Activated CD4-positive, alpha-beta T cell treated with anti-CD3 and anti-CD28 coated beads, Interleukin-2, amount 50 U/mL, for 1 hour (primary cell): ENCODE data around the gene PLXDC1.
A peak's percentile ranks its signal among the peaks of the same experiment; 100 is the strongest.
"Not testable (repeated sequence)": the region's sequence is repeated elsewhere in the genome, so short reads cannot be mapped to it uniquely, and the experiment has no call there.

Source experiments
- DNase-seq: peaks from one replicate; pipeline ENCODE4 v3.0.0-alpha.2; 2020

Gene PLXDC1

GRCh38 chr17:39178536-39178935 is 27.1 kb upstream of the PLXDC1 start:
- no peak for DNase-seq

DNA sequence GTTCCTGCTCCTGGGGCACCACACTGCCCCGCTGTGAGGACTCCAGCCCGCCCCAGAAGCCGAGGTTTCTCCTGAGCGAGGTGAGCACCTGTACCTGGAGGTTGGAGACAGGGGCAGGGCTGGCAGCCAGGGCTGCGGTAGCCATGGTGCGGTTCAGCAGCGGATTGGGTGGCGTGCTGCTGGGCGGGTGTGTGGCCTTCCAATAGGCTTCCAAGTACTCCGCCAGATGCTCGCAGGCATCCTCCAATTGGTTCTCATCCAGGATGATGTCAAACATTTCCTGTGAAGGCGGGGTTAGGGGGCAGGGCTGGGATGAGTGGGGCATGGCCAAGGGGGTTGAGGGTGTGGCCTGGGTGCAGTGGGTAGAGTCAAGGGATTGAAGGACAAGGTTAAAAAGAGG is 25.8 kb upstream of the PLXDC1 start:
- DNase-seq, result no peak

- DNase-seq, result no peak
These were observed 24.3 kb upstream of the PLXDC1 start for GRCh38 chr17:39175695-39176093.

GRCh38 chr17:39174920-39175694 is 23.7 kb upstream of the PLXDC1 start:
- peak; percentile 80 for DNase-seq

GRCh38 chr17:39173526-39174274 is 22.3 kb upstream of the PLXDC1 start:
- no peak for DNase-seq

GRCh38 chr17:39173080-39173479 is 21.6 kb upstream of the PLXDC1 start:
- no peak for DNase-seq

GRCh38 chr17:39171933-39172332 is 20.5 kb upstream of the PLXDC1 start:
- no peak for DNase-seq

DNA sequence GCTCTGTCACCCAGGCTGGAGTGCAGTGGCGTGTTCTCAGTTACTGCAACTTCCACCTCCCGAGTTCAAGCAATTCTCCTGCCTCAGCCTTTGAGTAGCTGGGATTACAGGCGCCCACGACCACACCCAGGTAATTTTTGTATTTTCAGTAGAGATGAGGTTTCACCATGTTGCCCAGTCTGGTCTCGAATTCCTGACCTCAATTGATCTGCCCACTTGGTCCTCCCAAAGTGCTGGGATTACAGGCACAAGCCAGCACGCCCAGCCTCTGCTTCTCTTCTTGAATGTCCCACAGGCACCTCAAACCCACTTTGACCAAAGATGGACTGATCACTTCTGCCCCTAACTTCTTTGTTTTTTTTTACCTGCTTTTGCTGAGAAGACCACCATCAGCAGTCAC is 19.1 kb upstream of the PLXDC1 start:
- DNase-seq, result no peak

DNA sequence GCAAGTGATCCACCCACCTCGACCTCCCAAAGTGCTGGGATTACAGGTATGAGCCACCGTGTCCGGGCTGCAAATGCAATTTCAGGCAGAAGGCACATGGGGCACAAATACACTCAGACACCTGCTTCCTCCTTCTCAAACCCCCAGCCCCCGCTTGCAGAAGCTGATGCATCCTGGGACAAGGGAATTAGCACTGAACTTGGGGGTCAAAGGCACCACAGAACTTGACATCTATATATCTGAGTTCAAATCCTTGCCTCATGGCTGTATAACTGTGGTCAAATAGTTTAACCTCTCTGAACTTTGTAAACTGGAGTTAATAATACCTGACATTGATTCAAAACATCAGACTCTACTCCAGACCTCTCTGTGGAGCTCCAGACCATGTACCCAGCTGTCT is 18.7 kb upstream of the PLXDC1 start:
- no peak for DNase-seq

- DNase-seq, result no peak
These were observed 18.1 kb upstream of the PLXDC1 start for GRCh38 chr17:39169518-39169917.

DNA sequence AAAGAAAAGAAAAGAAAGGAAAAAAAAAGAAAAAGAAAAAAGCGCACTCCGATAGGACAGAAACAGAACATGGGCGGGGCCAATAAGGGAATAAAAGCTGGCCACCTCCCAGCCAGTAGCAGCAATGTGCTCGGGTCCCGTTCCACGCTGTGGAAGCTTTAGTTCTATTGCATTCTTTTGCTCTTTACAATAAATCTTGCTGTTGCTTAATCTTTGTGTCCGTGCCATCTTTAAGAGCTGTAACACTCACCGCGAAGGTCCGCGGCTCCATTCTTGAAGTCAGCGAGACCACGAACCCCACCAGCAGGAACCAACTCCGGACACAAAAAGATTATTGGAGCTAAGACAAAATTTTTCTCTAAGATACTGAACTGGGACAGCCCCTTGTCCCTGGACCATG is 17.7 kb upstream of the PLXDC1 start:
- no peak for DNase-seq

DNA sequence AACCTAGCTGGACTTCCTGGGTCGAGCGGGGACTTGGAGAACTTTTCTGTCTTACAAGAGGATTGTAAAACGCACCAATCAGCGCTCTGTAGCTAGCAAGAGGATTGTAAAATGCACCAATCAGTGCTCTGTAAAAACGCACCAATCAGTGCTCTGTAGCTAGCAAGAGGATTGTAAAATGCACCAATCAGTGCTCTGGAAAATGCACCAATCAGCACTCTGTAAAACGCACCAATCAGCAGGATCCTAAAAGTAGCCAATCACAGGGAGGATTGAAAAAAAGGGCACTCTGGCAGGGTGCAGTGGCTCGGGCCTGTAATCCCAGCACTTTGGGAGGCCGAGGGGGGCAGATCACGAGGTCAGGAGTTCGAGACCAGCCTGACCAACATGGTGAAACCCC is 17.1 kb upstream of the PLXDC1 start:
- DNase-seq, result not testable (repeated sequence)

DNA sequence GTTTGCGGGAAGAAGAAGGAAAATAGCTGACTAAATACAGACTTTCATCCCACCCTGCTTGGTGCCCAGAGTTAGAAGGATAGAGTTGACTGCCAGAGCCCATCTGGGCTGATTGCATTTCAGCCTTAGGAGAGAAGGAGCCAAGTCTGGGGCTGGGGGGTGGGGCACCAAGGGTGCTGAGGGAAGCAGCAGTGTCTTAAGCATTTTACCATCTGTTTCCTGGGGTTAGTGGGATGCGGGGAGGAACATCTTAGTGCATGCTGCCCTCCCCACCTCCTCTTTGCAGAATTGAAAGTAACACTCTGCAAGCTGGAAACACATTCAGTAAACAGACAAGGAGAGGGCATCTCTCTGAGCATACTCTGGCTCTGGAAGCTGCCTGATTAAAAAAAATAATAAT is 16.0 kb upstream of the PLXDC1 start:
- no peak for DNase-seq

GRCh38 chr17:39166437-39167335 is 15.2 kb upstream of the PLXDC1 start:
- no peak for DNase-seq

DNA sequence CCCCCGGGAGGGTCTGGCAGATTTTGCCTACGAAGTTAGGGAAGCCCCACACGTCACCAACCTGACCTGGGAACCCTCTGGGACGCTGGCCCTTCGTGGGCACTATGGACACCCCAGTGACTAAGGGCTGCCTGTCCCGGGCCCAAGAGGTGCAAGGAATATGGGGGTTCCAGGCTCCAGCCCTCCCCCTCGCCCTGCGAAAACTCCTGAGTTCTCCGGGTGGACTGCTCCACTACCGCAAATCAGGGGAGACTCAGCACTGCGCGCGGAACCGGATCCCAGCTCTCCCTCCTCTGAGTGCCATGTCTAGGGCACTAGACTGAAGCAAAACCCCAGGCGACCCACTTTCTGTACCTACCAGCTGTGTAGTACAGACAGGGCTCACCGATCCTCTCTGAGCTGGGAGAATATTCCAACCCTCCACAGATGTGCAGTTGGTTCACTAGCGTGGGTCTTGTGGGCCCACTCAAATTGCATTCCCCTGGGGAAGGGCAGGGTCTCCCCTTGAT is 14.5 kb upstream of the PLXDC1 start, which contains the start of gene ARL5C:
Gene ARL5C (minus strand): TSS at position 321 of the 509 bp plus-strand sequence. CDS start 401 bp downstream, outside the sequence.
- no peak for DNase-seq

DNA sequence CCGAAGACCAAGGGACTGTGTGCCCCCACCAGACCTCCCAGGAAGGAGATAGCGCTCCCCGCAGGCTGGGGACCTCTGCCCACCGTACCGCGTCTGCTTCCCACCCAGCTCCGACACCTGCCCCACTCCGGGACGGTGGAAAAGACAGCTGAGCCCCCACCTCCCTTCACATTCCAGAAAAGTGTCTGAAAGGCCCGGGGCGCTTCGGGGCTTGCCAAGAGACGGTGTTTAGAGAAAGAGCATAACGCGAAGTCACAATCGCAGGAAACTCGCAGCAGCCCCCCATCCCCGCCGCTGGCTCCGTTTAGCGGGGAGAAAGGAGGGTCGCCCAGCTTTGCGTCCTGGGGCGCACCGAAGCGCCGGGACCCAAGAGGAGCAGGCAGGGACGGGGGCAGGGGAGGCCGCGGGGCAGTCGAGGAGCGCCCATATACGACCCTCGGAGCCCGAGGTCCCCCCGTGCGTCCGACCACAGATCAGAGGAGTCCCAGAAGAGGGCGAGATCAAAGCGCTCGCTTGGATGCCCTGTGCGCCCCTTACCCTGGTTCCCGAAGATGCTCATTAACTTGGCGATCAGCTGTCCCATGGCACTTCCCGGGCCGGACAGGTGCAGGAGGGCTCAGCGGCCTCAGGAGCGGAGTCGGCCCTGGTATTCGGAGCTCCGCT is 13.9 kb upstream of the PLXDC1 start:
- DNase-seq, result no peak

DNA sequence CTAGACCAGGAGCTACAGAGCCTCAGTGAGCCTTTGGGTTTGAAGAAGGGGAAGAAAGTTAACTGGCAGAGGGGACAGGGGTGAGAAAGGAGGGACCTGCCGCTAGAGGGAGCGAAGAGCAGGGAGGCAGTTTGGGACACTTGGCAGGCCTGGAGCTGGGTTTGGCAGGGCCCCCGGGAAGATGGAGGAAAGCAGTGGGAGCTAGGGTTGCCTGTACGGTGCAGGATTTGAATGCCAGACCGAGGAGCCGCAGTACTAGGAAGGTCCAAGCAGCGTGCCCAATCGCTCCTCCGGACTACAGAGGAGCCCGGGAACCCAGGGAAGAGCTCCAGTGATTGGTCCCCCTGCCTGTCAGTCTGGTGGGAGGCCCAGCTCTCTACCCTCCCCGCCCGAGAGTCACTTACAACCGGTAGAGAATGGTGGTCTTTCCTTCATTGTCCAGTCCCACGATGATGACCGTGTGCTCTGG is 13.3 kb upstream of the PLXDC1 start:
- peak; percentile 67 for DNase-seq

DNA sequence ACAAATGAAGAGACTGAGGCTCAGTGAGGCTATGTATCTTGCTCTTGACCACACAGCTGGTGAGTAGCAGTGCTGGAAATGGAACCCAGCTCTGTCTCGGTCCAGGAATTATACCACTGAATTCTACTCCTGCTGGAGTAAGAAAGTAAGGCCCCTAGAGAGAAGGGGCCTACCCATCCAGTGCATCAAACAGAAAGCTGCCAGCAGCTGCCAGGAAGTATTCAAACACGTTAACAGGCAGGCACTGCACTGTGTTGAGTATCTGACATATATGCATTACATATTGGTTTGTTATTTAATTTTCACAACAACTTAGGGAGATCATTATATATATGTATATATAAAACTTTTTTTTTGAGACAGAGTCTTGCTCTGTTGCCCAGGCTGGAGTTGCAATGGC is 10.5 kb upstream of the PLXDC1 start:
- no peak for DNase-seq

- DNase-seq, result no peak
These were observed 7.2 kb upstream of the PLXDC1 start for GRCh38 chr17:39158623-39159022.

DNA sequence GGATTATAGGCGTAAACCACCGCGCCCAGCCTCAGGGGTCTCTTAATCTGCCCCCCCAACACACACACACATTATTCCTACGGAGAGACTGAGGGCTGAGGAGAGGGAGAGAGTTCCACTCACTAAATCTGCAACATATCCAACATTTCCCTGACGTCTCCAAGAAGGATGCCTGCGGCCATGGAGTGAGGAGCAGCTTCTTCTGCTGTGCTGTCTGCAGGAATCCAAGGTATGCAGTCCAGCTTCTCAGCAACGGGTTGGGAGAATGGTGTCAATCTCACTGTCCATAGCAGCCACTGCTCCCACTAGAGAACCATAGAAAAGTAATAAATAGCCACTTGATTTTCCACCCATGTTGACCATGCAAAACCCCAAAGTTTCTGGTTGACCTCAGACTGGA is 5.1 kb upstream of the PLXDC1 start:
- DNase-seq, result no peak

DNA sequence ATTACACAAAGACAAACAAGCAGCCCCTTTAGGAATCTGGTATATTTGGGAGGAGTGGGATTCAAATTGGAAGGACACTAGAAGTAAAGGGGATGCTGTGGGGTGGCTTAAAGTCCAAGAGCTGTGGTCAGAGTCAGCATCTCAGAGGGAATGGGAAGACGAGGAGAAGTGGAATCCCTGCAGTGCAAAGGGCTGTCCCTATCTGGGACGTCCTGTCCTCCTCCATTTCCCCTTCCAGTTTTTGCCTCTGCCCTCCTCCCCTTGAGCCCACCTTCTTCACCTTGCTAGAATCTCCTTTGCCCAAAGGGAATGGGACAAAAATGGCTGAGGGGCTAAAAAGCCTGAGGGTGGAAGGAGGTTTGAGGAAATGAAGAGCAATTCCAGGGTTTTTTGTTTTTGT is 4.2 kb upstream of the PLXDC1 start:
- DNase-seq, result no peak

DNA sequence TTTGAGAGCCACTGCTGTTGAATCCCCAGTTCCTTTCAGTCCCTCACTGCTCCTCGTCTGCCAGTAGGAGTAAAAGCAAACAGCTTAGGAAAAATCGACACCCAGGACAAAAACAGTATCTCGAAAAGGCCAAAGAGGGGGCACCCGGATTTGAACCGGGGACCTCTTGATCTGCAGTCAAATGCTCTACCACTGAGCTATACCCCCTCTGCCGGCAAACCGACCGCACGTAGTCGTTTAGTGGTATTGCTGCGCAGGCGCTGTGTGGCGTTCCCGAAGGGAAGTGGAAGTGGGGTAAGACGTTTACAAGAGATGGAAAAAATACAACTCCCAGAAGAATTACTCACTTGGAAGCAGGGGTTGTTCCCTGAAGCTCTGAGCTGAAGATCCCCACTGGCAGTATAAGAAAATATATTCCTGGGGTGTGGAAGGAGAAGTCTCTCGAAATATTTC is 2.2 kb upstream of the PLXDC1 start:
- peak; percentile 93 for DNase-seq
